SK-N-MC (cell line): ENCODE measurements around the gene COX7B.
"Not testable (repeated sequence)": the region's sequence is repeated elsewhere in the genome, so short reads cannot be mapped to it uniquely, and the experiment has no call there.

Experiments
- EZH2 ChIP-seq: fragments of 200-600 bp; sonication (generic); IDR thresholded peaks from one replicate; pipeline ENCODE4 v1.6.1; 2017; ENCODE audit warnings: antibody characterized with exemption
- FOXP2 ChIP-seq: optimal IDR thresholded peaks from 2 replicates; pipeline ENCODE3; 2011; ENCODE audit warnings: mild to moderate bottlenecking, moderate library complexity; ENCODE audit not compliant: insufficient read depth; ENCODE audit errors: extremely low read length, control extremely low read depth
- POLR2AphosphoS5 ChIP-seq: IDR thresholded peaks from 2 replicates; pipeline ENCODE4 v1.6.1; 2012; ENCODE audit warnings: mild to moderate bottlenecking, low read depth, low read length, borderline replicate concordance

- TF ChIP-seq EZH2, FOXP2, POLR2AphosphoS5: not testable (repeated sequence)
Observed at GRCh38 chrX:77881418-77881817, 17.9 kb upstream of the COX7B start.
